ENCODE measurements around the gene PCDHGA3. TPM values are rescaled to one million over a fixed set of nuclear protein-coding genes. Genes with fewer than 3 reads are reported as not detected.

PCDHGA3 gene
- total and polyA plus RNA-seq, 2 of the 13 experiments (the other 11 are each of a cell fraction or from before 2014, with no cell fraction given) = 0.05 TPM; not detected in 1

- peak; percentile 80 for TF ChIP-seq ARID4A (CRISPR knock-in tag; IDR thresholded peaks at IDR 0.05; ENCODE audit: borderline replicate concordance)
- TF ChIP-seq LCORL (IDR thresholded peaks at IDR 0.05) = no peak
- TF ChIP-seq LCORL (CRISPR knock-in tag; IDR thresholded peaks at IDR 0.05) = peak; percentile 62; the same call in 1 of the 2 replicates
- TF ChIP-seq, protein P1, sequence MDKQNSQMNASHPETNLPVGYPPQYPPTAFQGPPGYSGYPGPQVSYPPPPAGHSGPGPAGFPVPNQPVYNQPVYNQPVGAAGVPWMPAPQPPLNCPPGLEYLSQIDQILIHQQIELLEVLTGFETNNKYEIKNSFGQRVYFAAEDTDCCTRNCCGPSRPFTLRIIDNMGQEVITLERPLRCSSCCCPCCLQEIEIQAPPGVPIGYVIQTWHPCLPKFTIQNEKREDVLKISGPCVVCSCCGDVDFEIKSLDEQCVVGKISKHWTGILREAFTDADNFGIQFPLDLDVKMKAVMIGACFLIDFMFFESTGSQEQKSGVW (CRISPR knock-in tag; IDR thresholded peaks at IDR 0.05; ENCODE audit: borderline replicate concordance) = peak; percentile 75; the same call in 1 of the 2 replicates
- no peak for TF ChIP-seq CHD4 (IDR thresholded peaks at IDR 0.05; ENCODE audit: borderline replicate concordance, low read length)
- TF ChIP-seq, protein P2, sequence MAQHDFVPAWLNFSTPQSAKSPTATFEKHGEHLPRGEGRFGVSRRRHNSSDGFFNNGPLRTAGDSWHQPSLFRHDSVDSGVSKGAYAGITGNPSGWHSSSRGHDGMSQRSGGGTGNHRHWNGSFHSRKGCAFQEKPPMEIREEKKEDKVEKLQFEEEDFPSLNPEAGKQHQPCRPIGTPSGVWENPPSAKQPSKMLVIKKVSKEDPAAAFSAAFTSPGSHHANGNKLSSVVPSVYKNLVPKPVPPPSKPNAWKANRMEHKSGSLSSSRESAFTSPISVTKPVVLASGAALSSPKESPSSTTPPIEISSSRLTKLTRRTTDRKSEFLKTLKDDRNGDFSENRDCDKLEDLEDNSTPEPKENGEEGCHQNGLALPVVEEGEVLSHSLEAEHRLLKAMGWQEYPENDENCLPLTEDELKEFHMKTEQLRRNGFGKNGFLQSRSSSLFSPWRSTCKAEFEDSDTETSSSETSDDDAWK (CRISPR knock-in tag; IDR thresholded peaks at IDR 0.05) = no peak
- no peak for TF ChIP-seq SRSF1 (optimal IDR thresholded peaks at IDR 0.05; ENCODE audit: low read depth, low read length)
- TF ChIP-seq ZNF256 (CRISPR knock-in tag; conservative IDR thresholded peaks at IDR 0.05) = no peak
- TF ChIP-seq ZFP82 (CRISPR knock-in tag; IDR thresholded peaks at IDR 0.05; ENCODE audit: borderline replicate concordance) = peak; percentile 88
- TF ChIP-seq HOXA5 (CRISPR knock-in tag; IDR thresholded peaks at IDR 0.05) = peak; percentile 75
- peak; percentile 51 for TF ChIP-seq HNRNPLL (IDR thresholded peaks at IDR 0.05; ENCODE audit: low read depth, low read length, poor library complexity, severe bottlenecking)
- no peak for TF ChIP-seq SRF (IDR thresholded peaks at IDR 0.05; ENCODE audit: low read depth, low read length)
- peak; percentile 63; the same call in 1 of the 2 replicates for TF ChIP-seq IRF2 (CRISPR knock-in tag; IDR thresholded peaks at IDR 0.05)
- peak; percentile 65; the same call in 1 of the 2 replicates for TF ChIP-seq SP5 (CRISPR knock-in tag; IDR thresholded peaks at IDR 0.05; ENCODE audit: borderline replicate concordance, low read depth)
- TF ChIP-seq NKX3-1 (CRISPR knock-in tag; IDR thresholded peaks at IDR 0.05) = 0 out of 2 replicates have a peak, but pooled peaks have one; percentile 13
- TF ChIP-seq ZNF678 (CRISPR knock-in tag; IDR thresholded peaks at IDR 0.05) = peak; percentile 89
- TF ChIP-seq HOXD1 (CRISPR knock-in tag; IDR thresholded peaks at IDR 0.05) = no peak; the same call in 1 of the 2 replicates
- TF ChIP-seq, protein P3, sequence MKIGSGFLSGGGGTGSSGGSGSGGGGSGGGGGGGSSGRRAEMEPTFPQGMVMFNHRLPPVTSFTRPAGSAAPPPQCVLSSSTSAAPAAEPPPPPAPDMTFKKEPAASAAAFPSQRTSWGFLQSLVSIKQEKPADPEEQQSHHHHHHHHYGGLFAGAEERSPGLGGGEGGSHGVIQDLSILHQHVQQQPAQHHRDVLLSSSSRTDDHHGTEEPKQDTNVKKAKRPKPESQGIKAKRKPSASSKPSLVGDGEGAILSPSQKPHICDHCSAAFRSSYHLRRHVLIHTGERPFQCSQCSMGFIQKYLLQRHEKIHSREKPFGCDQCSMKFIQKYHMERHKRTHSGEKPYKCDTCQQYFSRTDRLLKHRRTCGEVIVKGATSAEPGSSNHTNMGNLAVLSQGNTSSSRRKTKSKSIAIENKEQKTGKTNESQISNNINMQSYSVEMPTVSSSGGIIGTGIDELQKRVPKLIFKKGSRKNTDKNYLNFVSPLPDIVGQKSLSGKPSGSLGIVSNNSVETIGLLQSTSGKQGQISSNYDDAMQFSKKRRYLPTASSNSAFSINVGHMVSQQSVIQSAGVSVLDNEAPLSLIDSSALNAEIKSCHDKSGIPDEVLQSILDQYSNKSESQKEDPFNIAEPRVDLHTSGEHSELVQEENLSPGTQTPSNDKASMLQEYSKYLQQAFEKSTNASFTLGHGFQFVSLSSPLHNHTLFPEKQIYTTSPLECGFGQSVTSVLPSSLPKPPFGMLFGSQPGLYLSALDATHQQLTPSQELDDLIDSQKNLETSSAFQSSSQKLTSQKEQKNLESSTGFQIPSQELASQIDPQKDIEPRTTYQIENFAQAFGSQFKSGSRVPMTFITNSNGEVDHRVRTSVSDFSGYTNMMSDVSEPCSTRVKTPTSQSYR (CRISPR knock-in tag; IDR thresholded peaks at IDR 0.05; ENCODE audit: borderline replicate concordance) = no peak
- TF ChIP-seq YEATS4 (CRISPR knock-in tag; IDR thresholded peaks at IDR 0.05; ENCODE audit: borderline replicate concordance) = peak; percentile 60
Measured at GRCh38 chr5:141320225-141321169, 23.1 kb upstream of the PCDHGA3 start, which contains the start of gene TAF7 (continued).

Measured in HepG2 (cell line).